HG02610 (cell line): Measurements from ENCODE around the gene ATXN7L3B.

Experiments
- ATAC-seq: cut with Tn5 transposase; IDR thresholded peaks from one replicate; pipeline ENCODE4 v1.9.1; 2021; ENCODE audit warnings: mild to moderate bottlenecking, moderate library complexity; ENCODE audit not compliant: unreplicated experiment

ATXN7L3B gene

DNA sequence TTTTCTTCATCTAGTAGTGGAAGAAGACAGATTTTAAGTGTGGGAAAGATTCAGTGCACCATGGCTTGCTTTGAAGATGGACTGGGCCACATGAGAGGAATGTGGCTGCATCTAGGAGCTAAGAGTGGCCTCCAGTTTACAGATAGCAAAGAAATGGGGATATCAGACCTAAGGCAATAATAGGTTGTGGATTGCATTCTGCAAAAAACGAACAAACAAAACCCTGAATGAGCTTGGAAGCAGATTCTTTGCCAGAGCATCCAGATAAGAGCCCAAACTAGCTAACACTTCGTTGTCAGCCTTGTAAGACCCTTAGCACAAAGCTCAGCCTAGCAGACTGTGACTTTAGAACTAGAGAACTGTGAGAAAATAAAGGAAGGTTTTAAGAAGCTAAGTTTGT is 9.6 kb downstream of the ATXN7L3B start:
- ATAC-seq = no peak

DNA sequence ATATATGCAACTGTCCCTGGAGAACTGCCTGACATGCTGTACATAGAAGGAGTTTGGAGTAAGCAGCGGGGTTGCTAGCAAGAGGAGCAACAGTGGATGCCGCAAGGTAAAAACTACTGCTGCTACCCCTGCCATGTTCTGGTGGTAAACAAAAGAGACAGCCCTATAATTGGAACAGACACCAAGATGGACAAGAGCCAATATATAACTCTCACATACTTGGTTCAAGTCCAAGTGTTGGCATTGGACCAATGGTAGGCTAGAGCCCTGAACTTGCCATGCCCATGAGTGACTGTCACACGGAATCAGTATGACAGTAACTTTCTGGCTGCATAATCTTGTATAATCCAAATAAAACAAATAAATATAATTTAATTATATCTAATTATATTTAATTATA is 13.7 kb downstream of the ATXN7L3B start:
- no peak for ATAC-seq

DNA sequence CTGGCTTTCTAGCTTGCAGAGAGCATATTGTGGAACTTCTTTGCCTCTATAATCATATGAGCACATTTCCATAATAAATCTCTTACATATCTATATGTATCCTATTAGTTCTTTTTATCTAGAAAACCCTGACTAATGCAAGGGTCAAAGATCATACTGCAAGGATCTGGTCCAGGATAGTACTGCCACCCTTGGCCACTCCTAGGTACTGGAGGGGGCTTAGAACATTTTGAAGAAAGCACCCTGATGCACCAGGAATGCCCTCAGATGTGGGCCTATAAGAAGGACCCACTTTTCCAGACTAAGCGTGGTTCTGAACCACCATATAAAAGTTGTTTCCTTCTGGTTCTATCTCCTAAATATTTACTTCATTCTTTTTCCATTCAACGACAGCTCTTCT is 14.6 kb downstream of the ATXN7L3B start:
- no peak for ATAC-seq

DNA sequence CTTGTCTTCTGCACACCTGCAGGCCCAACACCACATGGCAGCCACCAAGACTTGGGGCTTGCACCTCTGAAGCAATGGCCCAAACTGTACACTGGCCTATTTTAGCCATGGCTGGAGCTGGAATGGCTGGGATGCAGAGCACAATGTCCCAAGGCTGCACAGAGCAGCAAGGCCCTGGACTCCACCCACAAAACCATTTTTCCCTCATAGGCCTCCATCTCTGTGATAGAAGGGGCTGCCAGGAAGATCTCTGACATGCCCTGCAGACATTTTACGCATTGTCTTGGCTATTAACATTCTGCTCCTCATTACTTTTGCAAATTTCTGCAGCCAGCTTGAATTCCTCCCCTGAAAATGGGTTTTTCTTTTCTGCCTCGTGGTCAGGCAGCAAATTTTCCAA is 22.1 kb downstream of the ATXN7L3B start:
- ATAC-seq = no peak

DNA sequence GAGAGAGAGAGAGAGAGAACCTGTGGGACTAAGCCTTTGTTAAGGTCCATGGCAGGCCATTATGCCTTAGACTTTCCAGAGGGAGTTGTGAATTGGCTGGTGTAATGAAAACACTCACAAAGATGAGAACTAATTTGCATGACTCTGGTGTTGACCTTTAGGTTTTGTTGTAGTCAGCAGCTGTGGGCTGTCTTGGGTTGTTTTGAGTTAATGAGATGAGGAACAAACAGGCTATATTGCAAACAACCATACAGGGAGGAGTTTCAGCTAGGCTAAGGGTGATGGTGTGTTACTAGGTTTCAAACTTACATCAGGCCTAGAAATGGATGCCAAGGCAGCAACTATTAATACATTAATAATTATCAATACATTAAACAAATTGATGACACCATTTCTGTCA is 26.3 kb downstream of the ATXN7L3B start:
- ATAC-seq = no peak

DNA sequence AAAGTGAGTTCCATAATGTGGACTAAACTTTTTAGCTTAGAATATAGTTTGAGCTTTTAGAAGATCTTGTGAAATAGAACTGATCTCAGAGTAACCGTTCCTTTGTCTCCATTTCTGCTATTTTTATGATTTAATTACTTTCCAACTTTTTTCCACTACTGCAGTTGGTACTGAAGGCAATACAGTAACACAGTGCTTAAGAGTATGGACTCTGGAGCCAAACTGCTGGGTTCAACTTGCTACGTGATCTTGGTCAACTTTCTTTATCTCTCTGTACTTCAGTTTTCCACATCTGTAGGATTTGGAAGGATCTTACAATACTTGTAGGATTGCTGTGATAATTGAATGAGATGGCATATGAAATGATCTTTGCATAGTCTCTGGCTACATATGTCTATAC is 40.9 kb downstream of the ATXN7L3B start:
- no peak for ATAC-seq

DNA sequence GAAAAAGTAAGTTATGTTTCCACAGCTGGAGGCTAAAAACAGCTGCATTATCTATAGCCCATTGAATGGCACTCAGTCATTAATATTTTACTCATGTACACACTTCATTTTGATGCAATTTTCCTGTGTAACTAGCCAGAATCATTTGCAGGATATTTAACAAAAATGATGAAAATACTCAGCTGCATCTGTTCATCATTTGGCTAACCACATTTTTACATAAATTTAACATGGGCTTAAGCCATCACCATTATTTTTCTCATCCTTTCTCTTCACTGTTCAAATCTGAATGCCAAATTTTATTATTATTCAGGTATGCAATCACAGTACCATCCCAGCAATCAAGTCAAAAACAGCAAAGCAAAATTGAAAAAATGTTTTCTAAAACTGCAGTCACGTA is 41.8 kb downstream of the ATXN7L3B start:
- ATAC-seq = no peak

DNA sequence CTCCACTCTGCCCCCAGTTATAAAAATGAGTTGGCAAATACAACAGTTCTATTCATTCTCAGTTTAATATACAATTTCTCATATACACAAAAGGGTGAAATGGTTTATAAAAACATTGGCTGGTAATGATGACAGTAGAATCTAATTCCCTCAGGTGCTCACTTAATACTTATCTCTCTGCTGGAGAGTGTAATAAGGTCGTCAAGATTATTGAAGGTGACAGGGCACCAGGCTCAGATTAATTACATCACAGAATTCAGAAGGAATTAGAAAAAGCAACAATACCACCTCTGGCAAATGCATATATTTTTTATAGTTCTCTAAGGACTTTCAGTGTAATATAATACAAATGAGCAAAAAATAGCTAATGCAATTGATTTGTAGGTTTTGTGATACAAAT is 42.3 kb downstream of the ATXN7L3B start:
- no peak for ATAC-seq

DNA sequence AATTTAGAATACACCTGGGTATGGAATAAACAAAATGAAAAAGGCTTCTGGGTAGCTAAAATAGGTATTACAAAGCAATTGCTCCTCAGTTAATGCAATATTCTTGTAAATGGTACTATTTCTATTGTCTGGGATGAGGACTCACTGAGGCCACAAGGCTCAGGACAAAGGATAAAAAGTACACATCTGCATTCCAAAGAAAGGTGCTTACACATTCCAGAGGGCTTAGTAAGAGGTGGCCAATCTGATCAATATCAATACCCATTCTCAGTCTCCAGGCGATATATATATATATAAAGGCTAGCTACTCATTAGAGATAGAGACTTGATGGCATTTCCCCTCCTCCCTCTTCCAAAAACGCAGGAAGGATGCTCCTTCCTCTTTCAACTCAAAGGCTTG is 43.8 kb downstream of the ATXN7L3B start:
- ATAC-seq = no peak

DNA sequence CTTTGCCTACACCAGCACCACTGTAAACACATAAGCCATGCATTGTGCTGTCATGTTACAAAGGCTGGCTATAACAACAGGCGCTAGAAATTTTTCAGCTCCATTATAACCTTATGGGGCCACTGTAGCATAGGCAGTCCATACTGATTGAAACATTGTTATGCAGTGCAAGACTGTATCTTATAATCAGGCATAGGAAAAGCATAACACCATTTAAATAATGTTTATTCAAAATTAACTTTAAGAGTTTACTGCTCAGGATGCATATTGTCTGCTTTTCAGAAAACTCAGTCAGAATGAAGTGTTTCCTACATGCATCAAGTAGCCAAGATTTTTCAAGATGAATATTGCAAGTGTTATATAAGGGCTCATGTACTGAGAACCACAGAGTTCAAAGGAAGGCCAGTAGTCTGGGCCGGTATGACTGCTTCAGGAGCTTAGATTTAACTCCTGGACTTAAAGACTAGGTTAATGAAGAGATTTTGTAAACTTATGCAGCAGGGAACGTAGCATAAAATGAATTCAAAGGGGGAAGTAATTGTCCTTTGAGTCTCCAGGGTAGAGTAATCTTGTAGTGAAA is 46.9 kb downstream of the ATXN7L3B start:
- no peak for ATAC-seq

DNA sequence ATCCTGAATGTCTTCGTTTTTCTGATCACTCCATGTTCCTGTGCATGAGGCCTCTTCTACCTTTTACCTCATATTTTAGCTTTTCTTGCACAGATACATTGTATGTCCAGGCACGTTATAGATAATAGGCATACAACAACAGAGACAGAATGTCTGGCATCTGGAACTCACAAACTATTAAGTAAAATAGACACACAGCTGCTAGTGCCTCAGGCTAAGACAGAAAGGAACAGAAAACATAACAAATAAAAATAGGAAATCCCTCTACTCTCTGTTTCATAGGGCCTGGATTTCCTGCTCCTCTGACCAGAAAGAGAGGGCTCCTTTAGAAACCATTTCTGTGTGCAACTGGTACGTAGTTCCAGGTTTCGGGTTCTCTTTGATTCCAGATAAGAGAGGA is 48.6 kb downstream of the ATXN7L3B start:
- no peak for ATAC-seq
